CD4-positive, alpha-beta T cell treated with Interleukin-4 for 4 hours (primary cell): ENCODE data around the gene GTF3C2.
"Not testable (repeated sequence)": the region's sequence is repeated elsewhere in the genome, so short reads cannot be mapped to it uniquely, and the experiment has no call there.

Experiments used
- DNase-seq: peaks from one replicate; pipeline ENCODE4 v3.0.0-alpha.2; 2020

Gene GTF3C2

DNA sequence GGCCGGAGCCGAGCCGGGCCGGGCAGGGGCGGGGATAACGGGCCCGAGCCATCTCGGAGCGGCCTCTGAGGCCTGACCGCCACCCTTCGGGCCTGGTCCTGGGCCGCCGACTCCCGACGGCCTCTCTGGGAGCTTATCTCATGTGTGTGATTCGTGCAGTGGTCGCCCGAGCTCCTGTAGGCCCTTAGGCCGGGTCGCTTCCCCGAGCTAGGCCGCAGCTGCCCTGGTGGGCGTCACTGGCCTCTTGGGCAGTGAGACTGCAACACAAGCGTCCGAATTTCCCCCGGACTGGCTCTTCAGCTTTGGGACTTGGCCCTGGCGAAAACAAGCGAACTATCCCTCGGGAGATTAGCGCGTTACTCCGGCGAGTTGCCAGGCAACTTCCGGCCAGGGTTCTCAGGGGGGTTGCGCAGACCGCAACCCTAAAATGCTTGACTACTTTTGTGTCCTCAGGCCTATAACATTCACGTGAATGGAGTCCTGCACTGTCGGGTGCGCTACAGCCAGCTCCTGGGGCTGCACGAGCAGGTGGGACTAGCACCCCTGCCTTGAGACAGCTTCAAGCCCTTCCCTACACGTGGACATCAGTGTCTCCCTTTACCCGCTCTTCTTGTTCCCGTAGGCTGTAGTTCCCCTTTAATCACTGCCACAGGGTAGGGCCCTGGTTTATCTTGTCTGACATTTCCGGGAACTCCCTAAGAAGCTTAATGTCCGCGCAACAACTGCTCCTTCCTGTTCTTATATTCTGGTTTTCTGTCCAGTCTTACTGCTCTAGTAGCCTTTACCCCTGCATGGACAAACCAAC is 14.5 kb upstream of the GTF3C2 start:
- DNase-seq = peak; percentile 37

DNA sequence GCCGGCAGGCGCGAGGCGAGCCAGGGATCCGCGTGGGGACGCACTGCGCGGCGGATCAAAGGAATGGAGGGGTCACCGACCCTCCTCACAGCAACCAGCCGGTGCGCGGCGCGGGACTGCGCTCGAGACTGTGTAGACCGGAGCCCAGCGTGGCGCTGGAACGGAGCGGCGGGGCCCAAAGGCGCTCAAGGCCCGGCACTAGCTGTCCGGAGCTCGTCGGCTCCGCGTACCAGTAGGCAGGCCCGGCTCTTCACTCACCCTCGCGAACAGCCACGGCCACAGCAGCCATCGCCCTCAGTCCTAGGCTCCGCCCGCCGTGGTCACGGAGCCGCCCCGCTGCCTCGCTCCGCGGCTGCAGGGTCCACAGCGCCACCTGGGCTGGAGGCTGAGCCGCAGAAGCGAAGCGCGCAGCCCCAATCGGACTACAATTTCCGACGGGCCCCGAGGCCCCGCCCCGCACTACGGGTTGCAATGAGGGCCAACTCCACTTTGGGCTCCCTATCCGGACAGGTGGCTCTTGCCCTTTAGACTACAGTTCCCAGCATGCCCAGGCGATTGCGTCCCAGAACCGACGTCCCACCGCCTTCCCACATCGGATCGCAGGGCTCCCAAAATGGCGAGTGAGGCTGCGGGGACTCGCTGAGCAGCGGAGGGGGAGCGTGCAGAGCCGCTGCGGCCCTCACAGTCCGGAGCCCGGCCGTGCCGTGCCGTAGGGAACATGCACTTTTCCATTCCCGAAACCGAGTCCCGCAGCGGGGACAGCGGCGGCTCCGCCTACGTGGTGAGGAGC is 13.7 kb upstream of the GTF3C2 start, which contains the start of the genes EIF2B4 and SNX17:
EIF2B4 (minus strand) TSS at position 313 of the 790 bp plus-strand sequence; CDS start at position 289, 24 bp downstream.
SNX17 (plus strand) TSS at position 591 of the 790 bp plus-strand sequence; CDS start at position 719, 128 bp downstream.
- peak; percentile 99 for DNase-seq

DNA sequence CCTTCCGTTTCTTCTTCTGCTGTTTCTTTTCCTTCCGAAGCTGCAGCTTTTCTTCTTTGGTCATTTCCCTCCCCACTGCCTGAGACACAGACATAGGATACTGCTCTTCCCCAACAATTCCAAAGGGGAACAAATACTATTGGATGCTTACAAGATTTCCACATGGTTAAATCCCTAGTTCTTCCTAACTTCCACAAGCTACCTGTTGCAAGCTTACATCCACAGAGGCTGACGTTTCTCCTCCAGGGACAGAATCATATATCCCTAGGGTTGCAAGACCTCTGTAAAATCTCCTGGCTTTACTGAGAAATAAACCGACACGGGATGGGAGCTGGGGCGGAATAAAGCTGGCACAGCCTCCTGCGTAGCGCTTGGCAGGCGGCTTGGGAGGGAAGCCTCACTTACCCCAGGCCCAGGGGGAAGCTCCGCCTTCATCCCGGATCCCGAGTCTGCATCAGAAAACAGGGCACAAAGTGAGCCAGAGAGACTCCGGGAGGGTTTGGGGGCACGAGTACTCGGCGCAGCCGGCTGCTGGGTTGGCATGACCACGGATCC is 13.0 kb upstream of the GTF3C2 start:
- no peak for DNase-seq

DNA sequence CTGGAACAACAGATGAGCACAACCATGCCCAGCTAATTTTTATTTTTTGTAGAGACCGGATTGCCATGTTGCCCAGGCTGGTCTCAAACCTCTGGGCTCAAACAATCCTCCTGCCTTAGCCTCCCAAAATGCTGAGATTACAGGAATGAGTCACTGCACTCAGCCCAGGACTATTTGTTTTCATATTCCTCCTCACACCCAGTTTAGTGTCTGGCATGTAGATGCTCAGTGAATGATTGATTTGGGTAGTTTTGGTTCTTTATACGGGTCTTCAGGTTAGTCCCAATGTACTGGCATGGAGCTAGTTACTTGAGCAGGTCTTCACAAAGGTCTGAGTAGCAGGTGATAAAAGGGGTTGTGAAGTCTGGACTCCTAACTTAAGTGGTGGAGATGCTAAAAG is 7.4 kb upstream of the GTF3C2 start:
- DNase-seq = no peak

DNA sequence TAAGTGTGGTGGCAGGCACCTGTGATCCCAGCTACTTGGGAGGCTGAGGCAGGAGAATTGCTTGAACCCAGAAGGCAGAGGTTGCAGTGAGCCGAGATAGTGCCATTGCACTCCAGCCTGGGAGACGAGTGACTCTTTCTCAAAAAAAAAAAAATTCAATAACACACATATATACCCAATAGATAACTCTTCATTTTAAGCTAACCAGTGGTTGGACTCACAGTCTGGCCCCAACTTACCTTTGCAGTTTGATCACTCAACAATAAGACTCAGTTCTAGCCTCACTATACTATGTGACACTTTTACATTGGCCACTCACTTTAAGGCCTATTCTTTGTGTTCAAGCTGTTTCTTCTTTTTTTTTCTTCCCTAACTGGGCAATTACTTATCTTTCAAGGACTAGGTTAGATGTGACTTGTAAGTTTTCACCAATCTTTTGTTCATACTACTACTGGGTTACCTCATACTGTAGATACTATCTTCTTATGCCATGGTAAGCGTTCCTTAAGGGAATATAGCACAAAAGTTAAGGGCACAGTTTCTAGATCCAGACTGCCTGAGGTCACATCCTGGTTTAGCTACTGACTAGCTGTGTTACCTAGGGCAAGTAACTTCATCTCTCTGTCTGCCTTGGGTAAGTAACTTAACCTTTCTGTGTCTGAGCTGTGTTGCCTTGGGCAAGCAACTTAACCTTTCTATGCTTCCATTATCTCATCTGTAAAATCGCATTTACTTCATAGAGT is 6.3 kb upstream of the GTF3C2 start:
- no peak for DNase-seq

DNA sequence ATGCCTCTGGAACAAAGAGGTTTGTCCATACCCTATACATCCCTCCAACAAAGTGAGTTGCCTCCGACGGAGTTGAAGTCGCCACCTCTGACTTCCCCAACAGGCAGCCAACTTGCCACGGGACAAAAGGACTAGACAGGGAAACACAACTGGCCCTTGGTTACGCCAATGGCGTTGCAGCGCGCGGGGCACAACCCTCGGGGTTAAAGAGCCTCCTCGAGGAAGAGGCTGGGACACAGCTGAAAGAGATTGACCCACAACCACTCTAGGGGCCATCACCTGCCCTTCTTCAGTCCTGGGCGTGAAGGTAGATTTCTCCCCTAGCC is 545 bp downstream of the GTF3C2 start:
- DNase-seq = no peak

DNA sequence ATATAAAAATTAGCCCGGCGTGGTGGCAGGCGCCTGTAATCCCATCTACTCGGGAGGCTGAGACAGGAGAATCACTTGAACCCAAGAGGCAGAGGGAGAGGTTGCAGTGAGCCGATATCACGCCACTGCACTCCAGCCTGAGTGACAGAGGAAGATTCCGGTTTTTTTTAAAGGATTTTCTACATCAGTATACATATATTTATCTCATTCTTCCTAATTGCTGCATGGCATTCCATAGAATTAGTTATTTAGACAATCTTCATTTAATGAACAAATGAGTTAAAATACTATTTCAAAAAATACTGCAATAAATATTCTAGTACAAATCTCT is 2.0 kb downstream of the GTF3C2 start:
- no peak for DNase-seq

DNA sequence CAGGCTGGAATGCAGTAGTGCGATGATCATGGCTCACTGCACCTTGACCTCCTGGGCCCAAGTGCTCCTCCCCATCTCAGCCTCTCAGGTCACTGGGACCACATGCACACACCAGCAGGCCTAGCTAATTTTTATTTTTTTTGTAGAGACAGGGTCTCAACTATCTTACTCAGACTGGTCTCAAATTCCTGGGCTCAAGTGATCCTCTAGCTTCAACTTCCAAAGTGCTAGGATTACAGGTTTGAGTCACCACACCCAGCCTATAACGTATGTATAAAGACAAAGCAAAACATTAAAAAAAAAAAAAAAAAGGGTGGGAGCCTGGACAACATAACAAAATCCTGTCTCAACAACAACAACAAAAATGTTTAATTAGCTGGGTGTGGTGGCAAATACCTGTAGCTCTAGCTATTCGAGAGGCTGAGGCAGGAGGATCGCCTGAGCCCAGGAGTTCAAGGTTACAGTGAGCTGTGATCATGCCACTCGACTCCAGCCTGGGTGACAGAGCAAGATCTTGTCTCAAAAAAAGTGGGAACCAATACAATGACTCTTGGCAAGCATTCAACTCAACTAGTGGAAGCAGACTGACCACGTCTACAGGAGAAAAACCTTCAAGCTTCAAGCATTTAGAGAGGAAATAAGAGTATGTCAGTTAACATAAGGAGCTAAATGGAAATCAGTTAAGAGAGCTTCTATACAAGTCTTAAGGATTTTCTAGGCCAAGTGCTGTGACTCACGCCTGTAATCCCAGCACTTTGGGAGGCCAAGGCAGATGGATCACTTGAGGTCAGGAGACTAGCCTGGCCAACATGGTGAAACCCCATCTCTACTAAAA is 2.6 kb downstream of the GTF3C2 start:
- no peak for DNase-seq

DNA sequence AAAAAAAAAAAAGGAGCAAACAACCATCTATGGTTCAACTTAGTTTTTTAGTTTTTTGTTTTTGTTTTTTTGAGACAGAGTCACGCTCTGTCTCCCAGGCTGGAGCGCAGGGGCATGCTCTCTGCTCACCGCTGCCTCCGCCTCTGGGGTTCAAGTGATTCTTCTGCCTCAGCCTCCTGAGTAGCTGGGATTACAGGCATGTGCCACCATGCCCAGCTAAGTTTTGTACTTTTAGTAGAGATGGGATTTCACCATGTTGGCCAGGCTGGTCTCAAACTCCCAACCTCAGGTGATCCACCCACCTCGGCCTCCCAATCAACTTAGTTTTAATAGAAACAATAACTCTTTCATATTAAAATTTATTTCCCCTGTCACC is 3.2 kb downstream of the GTF3C2 start:
- not testable (repeated sequence) for DNase-seq

DNA sequence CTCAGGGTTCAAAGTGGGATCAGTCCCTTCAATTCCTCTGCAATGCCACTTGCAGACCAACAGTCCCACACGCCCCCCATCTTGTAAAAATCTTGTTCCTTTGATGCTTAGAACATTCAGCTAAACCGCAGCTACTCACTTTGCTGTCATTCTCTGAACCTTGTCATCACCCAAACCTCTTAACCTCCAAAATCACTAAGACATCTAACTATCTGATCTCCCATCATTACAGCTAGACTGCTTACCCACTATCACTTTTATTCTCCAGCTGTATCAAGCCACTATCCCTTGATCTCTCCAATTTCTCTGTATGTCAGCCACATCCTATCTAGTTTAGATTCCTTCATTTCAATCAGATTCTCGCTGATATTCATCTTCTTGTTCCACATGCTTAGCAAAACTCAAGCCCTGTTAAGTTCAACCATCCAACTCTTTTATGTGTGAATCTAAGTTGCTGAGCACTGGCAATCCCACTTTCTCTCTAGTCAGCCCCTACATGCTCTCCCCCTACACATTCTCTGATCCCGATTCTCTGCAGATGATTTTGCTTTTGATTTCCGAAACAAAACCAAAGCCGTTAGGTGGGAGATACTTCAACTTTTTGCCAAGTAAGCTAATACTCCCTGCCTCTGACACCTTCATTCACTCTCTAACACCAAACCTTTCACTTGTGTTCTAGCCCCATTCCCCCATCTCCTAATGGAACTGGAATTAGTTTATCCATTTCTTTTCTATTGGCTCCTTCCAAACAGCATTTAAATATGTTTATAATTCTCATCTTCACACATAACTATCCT is 4.6 kb downstream of the GTF3C2 start:
- peak; percentile 16 for DNase-seq

DNA sequence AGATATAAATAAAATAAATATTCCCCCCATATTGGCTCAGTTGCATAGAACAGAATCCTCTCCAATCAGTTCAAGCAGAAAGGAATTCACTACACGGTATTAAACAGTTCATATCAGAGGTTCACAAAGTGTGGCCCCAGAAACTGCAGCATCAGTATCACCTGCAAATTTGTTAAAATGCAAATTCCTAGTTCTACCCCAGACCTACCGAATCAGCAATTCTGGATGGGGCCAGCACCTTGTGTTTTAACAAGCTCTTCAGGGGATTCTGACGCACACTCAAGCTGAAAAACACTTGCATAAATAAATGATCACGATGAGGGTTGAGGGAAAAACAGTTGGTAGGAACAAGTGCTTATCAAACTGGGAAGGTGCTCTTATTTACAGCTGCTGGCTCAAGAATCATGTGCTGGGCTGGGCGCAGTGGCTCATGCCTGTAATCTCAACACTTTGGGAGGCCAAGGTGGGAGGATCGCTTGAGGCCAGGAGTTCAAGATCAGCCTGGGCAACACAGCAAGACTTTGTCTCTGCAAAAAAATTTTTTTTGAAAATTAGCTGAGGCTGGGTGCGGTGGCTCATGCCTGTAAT is 6.4 kb downstream of the GTF3C2 start:
- DNase-seq = no peak

DNA sequence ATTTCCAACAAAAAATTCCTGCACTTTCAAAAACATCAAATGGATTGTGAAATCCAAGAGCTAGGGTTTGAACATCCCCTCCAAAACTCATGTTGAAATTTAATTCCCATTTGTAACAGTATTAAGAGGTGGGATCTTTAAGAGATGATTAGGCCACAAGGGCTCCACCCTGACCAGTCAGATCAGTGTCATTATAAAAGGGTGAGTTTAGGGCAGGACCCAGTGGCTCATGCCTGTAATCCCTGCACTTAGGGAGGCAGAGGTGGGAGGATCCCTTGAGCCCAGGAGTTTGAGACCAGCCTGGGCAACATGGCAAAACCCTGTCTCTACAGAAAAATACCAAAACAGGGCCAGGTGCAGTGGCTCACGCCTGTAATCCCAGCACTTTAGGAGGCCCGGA is 8.9 kb downstream of the GTF3C2 start:
- no peak for DNase-seq

DNA sequence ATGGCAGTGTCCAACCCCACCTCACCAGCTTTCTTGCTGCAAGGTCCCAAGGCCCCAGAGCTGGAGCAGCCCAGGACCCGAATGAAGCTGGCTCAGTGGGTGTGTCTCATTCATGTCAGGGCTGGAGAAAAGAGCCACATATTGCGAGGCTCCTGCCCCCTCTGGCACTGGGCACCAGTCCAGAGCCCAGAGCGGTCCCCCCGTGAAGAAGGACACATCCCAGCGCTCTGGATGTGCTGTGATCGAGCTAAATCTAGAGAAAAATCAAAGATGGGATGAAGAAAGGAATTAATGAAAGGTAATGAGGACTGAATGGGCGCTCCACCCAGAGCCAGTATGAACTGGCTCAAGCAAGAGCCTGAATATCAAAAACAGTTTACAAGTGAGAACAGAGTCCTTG is 20.4 kb downstream of the GTF3C2 start:
- DNase-seq = no peak

DNA sequence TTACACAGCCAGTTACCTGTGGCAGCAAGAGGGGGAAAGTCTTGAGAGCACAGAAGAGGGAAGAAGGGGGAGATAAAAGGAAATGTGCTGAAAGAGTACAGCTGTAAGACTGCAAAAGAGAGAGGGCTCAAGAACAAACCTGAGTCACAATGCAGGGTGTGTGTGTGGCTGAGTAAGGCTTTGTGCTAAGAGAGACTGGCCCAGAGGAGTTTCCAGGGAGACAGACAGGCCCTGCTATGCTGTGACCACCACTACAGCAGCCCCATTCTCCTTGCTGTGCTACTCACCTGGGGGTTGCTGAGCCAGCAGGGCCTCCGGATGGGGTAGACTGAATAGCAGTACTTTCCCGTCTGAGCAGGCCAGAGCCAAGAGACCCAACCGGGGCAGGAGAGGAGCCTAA is 21.3 kb downstream of the GTF3C2 start:
- no peak for DNase-seq

DNA sequence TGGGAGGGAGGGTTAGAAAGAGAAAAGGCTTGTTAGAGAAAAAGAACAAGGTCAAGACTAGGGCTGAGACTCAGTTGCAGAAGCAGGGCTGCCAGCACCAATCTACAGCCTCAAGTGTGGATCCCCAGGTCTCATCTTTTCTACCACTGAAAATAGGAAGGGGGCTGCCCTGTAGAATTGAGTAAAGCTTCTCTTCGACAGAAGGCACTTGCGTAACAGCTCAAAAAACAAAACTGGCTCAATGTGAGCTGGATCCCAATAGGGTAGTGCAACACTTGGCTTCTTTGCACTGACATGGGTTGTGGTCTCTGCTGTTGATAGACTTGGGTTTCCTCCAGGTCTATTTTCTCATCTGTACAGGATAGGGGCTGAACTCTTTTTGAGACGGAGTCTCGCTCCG is 31.8 kb downstream of the GTF3C2 start:
- DNase-seq = no peak

DNA sequence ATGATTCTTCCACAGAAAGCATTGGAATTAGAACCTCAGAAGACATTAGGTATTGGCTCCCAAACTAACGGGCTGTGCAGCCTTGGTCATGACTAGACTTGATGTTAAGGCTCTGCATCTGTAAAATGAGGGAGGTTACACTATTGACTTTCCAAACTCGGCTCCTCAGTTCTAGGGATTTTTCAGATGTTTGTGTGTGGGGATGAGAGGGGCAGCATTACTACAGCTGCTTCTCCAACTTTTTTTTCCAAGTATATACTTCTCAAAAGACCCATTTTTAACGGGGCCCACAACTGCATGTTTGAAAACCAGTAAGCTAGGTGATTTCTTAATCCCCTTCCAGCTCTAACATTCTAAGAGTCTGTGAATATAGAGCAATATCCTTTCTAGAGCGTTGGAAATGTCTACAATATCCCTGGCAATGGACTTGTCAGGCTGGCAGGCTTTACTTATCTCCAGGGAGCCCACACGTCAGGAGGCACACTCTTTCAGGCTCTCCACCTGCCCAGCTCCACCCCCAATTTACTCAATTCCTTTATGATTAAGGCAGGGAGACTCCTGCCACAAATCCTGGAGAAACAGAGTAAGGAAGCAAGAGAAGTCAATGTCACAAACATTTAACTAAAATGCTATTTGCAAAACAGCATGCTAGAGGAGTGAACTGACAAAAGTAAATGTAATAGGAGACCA is 32.8 kb downstream of the GTF3C2 start:
- no peak for DNase-seq

DNA sequence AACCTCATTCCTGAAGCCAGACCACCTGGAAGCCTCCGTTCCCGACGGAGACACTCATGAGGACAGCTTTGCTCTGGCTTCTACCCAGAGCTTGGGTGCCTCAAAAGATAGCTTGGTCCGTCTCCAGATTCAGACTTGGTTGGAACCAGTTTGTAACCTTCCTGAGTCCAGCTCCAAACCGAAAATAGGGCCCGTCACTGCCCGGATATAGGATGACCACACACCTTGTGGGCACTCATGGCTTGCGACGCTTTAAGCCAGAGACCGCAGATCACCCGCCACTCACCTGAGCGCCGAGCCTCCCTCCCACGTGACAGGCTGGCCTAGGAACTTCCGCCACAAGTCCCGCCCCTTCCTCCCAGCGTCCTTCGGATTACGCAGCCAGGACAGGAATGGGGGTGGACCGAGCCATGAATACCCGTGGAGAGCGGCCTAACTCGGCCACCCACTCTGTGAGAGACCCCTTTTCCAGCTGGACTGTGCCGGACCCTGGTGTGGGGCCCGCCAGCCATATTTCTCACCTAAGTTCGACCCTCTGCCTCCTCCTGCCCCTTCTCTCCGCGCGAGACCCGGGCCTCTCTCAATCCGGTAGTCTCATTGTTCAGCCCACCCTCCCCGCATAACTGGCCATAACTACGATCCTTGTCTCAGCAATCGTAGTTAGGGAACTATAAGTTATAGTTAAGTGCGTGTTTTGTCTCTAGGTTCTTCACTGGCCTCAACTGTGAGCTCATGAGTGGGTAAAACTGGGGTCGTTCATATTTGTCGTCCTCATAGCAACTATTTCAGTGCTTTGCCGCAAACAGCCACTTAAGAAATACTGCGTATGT is 33.6 kb downstream of the GTF3C2 start, which contains the start of gene MPV17:
MPV17 (minus strand) TSS at position 332 of the 830 bp plus-strand sequence. CDS start 580 bp downstream, outside the sequence.
- peak; percentile 84 for DNase-seq

DNA sequence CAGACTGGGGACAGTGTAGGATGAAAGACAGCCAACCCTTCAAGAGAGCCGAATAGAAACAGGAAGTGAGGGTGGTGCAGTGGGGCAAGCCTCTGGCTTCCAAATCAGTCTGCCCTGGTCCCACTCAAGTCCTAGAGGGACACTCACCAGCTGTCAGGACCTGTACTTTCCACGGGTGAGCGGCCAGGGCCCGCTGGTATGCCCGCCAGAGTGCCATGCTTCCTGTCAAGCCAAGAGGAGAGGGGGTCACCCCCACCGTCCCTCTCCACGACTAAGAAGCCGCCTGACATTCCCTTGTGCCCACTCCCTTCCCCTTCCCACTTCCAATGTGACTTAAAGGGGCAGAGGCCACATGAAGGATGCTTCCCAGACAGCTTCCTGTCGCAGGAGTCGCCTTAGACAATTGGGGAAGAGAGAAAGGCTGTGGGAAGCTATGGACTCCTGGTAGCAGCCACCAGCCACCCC is 34.2 kb downstream of the GTF3C2 start:
- DNase-seq = no peak

DNA sequence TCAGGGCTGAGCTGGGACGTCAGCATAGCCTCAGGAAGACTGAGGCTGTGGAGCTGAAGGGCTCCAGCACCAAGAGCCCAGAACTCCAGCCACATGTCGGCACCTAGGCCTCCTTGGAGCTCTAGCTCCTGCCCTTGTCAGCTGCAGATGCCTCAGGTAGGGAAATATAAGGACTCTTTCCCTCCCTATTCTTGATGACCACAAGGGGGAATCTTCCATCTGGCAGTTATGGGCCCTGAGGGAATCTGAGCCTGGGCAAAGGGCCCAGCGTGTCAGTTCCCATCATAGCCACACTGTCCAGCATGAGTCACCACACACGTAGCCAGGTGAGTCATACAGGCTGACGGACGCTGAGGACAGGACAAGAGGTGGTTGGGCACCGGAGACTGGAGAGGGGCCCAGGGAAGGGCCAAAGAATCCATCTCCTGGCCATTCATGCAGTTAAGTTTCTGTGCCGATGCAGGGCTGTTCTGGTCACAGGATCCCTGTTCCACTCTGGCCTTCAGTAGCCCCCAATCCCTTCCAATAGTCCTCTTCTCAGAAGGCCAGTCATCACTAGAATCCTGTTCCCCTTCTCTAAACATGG is 35.5 kb downstream of the GTF3C2 start:
- DNase-seq = no peak
